ENCODE results near the gene CTDSPL. TPM values are rescaled to one million over a fixed set of nuclear protein-coding genes. Genes with fewer than 3 reads are reported as not detected.

CTDSPL gene
- total RNA-seq, 4 donors from 2014 or later: 78.9 to 130 (median 111) TPM

GRCh38 chr3:37997342-37997741 is 135.7 kb downstream of the CTDSPL start:
- Histone ChIP-seq H3K4me1 (peaks cover 46% of the 10 kb centered on the region), H3K27ac (no peak overlapping the region), H3K27me3 (no peaks in the 10 kb centered on the region), H3K36me3 (peaks cover 23% of the 10 kb centered on the region), H3K9me3 (no peaks in the 10 kb centered on the region), H3K4me3 (no peak overlapping the region)
- DNase-seq (ENCODE audit: low spot score in 2 of 2): peak in 1 of 2 donors; percentile 67
- TF ChIP-seq POLR2AphosphoS5 (IDR thresholded peaks at IDR 0.05) (no peak), POLR2A (IDR thresholded peaks at IDR 0.05) (no peak), EP300 (IDR thresholded peaks at IDR 0.05) (no peak)
- TF ChIP-seq, protein P1, sequence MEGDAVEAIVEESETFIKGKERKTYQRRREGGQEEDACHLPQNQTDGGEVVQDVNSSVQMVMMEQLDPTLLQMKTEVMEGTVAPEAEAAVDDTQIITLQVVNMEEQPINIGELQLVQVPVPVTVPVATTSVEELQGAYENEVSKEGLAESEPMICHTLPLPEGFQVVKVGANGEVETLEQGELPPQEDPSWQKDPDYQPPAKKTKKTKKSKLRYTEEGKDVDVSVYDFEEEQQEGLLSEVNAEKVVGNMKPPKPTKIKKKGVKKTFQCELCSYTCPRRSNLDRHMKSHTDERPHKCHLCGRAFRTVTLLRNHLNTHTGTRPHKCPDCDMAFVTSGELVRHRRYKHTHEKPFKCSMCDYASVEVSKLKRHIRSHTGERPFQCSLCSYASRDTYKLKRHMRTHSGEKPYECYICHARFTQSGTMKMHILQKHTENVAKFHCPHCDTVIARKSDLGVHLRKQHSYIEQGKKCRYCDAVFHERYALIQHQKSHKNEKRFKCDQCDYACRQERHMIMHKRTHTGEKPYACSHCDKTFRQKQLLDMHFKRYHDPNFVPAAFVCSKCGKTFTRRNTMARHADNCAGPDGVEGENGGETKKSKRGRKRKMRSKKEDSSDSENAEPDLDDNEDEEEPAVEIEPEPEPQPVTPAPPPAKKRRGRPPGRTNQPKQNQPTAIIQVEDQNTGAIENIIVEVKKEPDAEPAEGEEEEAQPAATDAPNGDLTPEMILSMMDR (IDR thresholded peaks at IDR 0.05): no peak
- 86% methylated on average over 5 of the region's 10 CpGs for WGBS

DNA sequence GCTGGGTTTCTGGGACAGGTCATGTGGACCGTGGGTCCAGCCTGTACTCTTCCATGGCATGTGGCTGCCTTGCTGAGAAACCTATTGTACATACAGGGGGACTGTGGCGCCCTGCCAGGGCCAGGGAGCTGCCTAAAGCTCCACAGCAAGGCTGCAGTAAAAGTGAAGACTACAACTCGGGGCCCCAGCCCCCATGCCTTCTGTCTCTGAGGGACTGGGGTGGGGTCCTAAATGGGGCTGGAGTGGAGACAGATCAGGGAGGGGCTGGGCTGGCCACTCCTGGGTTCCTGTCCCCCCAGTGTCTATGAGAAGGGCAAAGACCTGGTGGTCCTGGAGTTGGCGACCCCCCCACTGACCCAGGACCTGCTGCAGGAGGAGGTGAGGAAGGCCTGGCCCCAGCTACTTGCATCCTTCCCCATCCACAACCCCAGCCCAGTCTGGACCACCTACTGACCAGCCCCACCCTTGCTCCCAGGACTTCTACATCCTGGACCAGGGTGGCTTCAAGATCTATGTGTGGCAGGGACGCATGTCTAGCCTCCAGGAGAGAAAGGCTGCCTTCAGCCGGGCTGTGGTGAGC is 136.2 kb downstream of the CTDSPL start:
- WGBS: 84% methylated on average over 6 of the region's 6 CpGs
- Histone ChIP-seq H3K27me3 (no peaks in the 10 kb centered on the region), H3K4me3 (no peak overlapping the region), H3K4me1 (peaks cover 43% of the 10 kb centered on the region), H3K36me3 (peaks cover 25% of the 10 kb centered on the region), H3K27ac (peak overlapping the region; percentile 77), H3K9me3 (no peaks in the 10 kb centered on the region)
- peak in 1 of 2 donors; percentile 69 for DNase-seq (ENCODE audit: low spot score in 2 of 2)
- TF ChIP-seq, protein P1 (IDR thresholded peaks at IDR 0.05): no peak
- TF ChIP-seq POLR2A (IDR thresholded peaks at IDR 0.05): no peak
- no peak for TF ChIP-seq POLR2AphosphoS5 (IDR thresholded peaks at IDR 0.05)
- TF ChIP-seq EP300 (IDR thresholded peaks at IDR 0.05): no peak

DNA sequence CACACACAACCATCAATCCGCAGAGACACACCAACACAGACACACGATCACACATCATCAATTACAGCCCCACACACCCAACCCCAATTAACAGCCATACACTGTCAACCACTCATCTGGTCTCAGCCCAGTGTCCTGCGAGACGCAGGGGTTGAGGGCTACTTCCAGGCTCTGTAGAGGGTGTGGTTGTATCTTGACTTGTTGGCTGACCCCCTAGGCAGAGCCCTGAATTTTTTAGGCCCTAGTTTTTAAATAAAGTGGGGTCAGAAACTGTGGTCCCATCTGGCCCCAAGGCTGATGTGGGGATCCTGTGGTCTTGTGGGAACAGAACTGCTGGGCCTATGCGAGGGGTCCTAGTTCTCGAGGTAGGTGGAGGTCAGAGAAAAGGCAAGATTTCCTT is 138.2 kb downstream of the CTDSPL start:
- TF ChIP-seq, protein P1 (IDR thresholded peaks at IDR 0.05): no peak
- TF ChIP-seq POLR2A (IDR thresholded peaks at IDR 0.05) (no peak), POLR2AphosphoS5 (IDR thresholded peaks at IDR 0.05) (no peak), EP300 (IDR thresholded peaks at IDR 0.05) (no peak)
- WGBS: 92% methylated on average over 6 of the region's 6 CpGs
- no peak overlapping the region for H3K27ac ChIP-seq
- no peak for DNase-seq (ENCODE audit: low spot score in 2 of 2)
- H3K4me1 ChIP-seq: peaks cover 42% of the 10 kb centered on the region
- H3K27me3 ChIP-seq: no peaks in the 10 kb centered on the region
- H3K9me3 ChIP-seq: no peaks in the 10 kb centered on the region
- peaks cover 25% of the 10 kb centered on the region for H3K36me3 ChIP-seq
- no peak overlapping the region for H3K4me3 ChIP-seq

GRCh38 chr3:38000242-38000916 is 138.7 kb downstream of the CTDSPL start:
- Histone ChIP-seq H3K4me3 (no peak overlapping the region), H3K4me1 (peaks cover 43% of the 10 kb centered on the region), H3K27me3 (no peaks in the 10 kb centered on the region), H3K36me3 (peaks cover 25% of the 10 kb centered on the region), H3K27ac (no peak overlapping the region), H3K9me3 (no peaks in the 10 kb centered on the region)
- peak in 1 of 2 donors; percentile 50 for DNase-seq (ENCODE audit: low spot score in 2 of 2)
- WGBS: 92% methylated on average over 6 of the region's 6 CpGs
- no peak for TF ChIP-seq POLR2A (IDR thresholded peaks at IDR 0.05)
- TF ChIP-seq EP300 (IDR thresholded peaks at IDR 0.05): no peak
- TF ChIP-seq POLR2AphosphoS5 (IDR thresholded peaks at IDR 0.05): no peak
- TF ChIP-seq, protein P1 (IDR thresholded peaks at IDR 0.05): no peak

DNA sequence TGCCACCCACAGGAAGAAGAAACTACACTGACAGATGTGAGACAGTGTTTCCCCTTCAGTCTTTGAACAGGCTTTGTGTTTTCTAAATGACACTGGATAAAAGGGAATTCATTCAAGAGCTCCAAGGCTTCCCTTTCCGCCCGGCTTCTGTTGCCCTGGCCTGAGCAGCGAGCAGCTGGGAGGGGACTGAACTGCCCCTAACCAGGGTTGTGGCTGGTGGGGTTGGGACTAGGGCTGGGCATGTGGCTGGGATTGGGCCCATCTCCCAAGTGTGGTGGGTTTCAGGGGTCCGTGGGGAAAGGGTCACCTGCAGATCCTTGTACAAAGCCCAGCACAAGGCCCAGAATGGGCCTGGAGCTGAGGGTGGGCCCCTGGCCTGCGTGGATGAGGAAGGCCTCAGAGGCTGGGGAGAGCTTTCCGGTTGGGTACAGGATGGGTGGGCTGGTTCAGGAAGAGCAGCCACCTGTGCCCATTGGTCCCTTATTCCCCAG is 139.3 kb downstream of the CTDSPL start:
- no peak overlapping the region for H3K4me3 ChIP-seq
- H3K9me3 ChIP-seq: no peaks in the 10 kb centered on the region
- no peak for DNase-seq (ENCODE audit: low spot score in 2 of 2)
- H3K27me3 ChIP-seq: no peaks in the 10 kb centered on the region
- TF ChIP-seq, protein P1 (IDR thresholded peaks at IDR 0.05): no peak
- TF ChIP-seq EP300 (IDR thresholded peaks at IDR 0.05) (no peak), POLR2AphosphoS5 (IDR thresholded peaks at IDR 0.05) (no peak), POLR2A (IDR thresholded peaks at IDR 0.05) (no peak)
- H3K36me3 ChIP-seq: peaks cover 24% of the 10 kb centered on the region
- WGBS: 84% methylated on average over 4 of the region's 6 CpGs
- H3K27ac ChIP-seq: no peak overlapping the region
- peaks cover 48% of the 10 kb centered on the region for H3K4me1 ChIP-seq

Measured in suprapubic skin (tissue), 4 donors.